ENCODE measurements around the gene SARS1. TPM values are rescaled to one million over a fixed set of nuclear protein-coding genes. Genes with fewer than 3 reads are reported as not detected.
"Not testable (repeated sequence)": the region's sequence is repeated elsewhere in the genome, so short reads cannot be mapped to it uniquely, and the experiment has no call there.

SARS1 gene, protein sequence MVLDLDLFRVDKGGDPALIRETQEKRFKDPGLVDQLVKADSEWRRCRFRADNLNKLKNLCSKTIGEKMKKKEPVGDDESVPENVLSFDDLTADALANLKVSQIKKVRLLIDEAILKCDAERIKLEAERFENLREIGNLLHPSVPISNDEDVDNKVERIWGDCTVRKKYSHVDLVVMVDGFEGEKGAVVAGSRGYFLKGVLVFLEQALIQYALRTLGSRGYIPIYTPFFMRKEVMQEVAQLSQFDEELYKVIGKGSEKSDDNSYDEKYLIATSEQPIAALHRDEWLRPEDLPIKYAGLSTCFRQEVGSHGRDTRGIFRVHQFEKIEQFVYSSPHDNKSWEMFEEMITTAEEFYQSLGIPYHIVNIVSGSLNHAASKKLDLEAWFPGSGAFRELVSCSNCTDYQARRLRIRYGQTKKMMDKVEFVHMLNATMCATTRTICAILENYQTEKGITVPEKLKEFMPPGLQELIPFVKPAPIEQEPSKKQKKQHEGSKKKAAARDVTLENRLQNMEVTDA
- 200 and 205 TPM in 2 replicates for total RNA-seq (2014; rRNA removed; shearing (Covaris generic))
- 226 and 241 TPM in 2 replicates for polyA plus RNA-seq (2015; cell fraction: cytosol; rRNA removed)
- polyA plus RNA-seq (2015; cell fraction: nucleus; rRNA removed), result 249 and 257 TPM in 2 replicates

DNA sequence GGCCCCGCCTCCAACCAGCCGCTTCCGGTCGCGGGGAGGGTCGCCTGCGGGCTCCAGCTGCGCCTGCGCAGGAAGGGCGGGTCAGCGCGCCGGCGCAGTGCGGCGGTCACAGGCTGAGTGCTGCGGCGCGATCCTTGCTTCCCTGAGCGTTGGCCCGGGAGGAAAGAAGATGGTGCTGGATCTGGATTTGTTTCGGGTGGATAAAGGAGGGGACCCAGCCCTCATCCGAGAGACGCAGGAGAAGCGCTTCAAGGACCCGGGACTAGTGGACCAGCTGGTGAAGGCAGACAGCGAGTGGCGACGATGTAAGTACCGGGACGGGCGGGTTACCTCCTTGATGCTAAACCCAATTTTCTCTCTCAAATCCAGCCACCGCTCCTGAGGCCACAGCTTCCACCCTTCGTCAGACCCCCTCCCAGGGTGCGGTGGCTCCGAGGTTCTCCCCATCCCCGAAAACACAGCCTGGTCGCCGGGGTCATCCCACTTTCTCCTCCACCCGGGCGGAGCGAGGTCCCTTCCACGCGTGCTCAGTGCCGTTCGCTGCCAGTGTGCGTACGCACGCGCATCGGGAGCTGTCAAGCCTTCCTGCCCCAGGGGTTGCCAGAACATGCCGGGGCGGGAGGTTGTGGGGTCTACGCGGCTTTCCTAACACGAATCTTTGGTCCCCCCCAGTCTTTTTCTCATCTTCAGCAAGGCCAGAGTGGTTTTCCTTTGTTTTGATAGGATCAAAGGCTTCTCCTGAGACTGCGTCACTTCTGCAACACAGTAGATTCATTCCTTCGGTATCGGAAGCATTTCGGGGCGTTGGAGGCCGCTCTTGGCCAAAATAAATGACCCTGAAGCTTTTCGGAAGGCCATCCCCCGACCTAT is at the start of gene SARS1:
Gene SARS1, plus strand, starts transcription at position 95 of the 870 bp plus-strand sequence. Its CDS starts 75 bp downstream, at position 170.
- in situ Hi-C loops (cut with HindIII; ENCODE audit: low pct_unique_long_range_greater_than_20kb, low sequenced_read_pairs), result no loop called here
- DNase-seq (ENCODE audit: low read depth, low spot score), result peak; percentile 82

DNA sequence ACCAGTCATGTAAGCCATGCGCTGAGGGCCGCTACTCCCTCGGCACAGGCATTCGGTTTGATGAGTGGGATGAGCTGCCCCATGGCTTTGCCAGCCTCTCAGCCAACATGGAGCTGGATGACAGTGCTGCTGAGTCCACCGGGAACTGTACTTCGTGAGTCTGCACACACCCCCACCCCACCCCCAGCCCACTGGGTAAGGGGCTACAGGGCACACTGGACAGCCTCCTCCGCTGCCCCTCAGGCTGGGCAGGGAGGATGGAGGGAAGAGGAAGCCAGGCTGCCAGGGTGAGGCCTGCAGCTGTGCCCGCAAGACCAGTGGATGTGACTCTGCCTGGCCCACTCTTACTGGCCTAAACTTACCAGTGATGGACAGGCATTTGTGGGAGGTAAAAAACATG is 49.2 kb upstream of the SARS1 start:
- DNase-seq (ENCODE audit: low read depth, low spot score), result no peak
- in situ Hi-C loops (cut with HindIII; ENCODE audit: low pct_unique_long_range_greater_than_20kb, low sequenced_read_pairs), result no loop called here

DNA sequence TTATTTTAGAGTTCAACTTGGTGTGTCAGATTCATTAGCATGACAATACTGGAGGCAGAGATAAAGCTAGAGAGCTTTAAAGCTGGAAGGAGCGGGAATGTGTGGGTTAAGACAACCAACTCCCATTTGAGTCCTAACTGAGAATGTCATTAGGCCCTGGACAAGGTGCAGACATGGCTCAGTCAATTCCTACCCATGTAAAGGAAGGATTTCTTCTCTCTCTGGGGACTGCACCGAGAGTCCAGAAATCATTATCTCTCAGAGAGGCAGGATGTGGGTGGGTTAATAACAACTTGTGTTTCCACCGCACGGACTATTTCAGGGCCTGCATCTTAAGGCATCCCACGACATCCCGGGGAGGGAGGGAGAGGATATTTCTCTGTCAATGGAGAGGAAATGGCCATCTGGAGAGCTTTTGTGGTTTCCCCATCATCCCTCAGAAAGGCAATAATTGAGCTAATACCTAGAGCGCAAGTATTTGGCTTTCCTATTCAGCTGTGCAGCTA is 46.7 kb upstream of the SARS1 start:
- DNase-seq (ENCODE audit: low read depth, low spot score), result peak; percentile 2
- in situ Hi-C loops (cut with HindIII; ENCODE audit: low pct_unique_long_range_greater_than_20kb, low sequenced_read_pairs), result no loop called here

DNA sequence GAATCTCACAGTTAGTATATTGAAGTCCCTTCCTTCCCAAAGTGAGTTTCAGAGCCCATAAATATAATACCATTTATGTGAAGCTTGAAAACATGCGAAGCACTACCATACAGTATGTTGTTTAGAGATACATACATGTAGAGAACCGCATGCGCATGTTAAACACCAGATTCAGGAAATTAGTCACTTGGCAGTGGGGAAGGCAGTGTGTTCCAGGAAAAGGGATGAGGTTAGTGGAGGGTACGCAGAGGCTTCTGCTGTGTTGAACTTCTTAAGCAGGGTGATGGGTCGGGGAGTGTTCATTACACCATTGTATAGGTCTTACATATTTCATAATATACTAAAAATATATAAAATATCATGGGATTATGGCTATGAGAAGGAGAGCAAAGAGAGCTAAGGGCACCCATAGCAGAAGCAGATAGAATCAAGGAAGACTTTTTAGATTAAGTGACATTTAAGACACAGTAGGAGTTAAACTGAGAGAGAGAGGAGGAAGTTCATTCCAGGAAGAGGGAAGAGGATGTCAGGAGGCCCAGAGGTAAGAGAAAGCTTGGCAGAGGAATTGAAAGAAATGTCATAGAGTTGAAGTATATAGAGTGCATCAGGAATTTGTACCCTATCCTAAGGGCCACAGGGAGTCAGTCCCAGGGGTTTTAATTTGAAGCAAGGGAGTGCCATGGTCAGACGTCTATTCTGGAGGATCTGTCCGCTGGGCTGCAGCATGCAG is 43.5 kb upstream of the SARS1 start:
- in situ Hi-C loops (cut with HindIII; ENCODE audit: low pct_unique_long_range_greater_than_20kb, low sequenced_read_pairs), result no loop called here
- no peak for DNase-seq (ENCODE audit: low read depth, low spot score)

DNA sequence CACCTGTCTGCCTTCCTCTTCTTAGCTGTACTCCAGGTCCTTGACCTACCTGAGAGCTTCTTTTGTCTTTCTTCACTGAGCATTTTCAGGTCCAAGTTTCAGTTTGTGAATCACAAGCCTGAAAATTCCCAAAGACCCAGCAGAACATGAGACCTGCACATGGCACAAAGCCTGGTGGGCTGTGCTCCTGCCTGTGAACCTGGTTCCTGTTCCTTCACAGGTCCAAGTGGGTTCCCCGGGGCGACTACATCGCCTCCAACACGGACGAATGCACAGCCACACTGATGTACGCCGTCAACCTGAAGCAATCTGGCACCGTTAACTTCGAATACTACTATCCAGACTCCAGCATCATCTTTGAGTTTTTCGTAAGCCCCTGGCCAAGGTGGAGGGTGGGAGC is 42.1 kb upstream of the SARS1 start:
- DNase-seq (ENCODE audit: low read depth, low spot score), result no peak
- in situ Hi-C loops (cut with HindIII; ENCODE audit: low pct_unique_long_range_greater_than_20kb, low sequenced_read_pairs), result no loop called here

DNA sequence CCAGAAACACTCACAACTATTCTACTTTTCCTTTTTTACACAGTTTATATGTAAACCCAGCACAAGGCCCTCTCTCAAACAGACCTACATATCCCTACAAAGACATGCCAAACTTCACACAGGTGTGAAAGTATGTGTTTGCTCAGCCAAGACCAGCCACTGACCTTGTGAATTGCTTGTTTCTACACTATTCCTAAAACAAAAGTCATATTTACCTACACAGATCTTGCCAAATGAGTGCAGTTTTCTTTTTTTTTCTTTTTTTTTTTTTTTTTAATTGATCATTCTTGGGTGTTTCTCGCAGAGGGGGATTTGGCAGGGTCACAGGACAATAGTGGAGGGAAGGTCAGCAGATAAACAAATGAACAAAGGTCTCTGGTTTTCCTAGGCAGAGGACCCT is 37.4 kb upstream of the SARS1 start:
- in situ Hi-C loops (cut with HindIII; ENCODE audit: low pct_unique_long_range_greater_than_20kb, low sequenced_read_pairs); DNase-seq (ENCODE audit: low read depth, low spot score): not testable (repeated sequence)

DNA sequence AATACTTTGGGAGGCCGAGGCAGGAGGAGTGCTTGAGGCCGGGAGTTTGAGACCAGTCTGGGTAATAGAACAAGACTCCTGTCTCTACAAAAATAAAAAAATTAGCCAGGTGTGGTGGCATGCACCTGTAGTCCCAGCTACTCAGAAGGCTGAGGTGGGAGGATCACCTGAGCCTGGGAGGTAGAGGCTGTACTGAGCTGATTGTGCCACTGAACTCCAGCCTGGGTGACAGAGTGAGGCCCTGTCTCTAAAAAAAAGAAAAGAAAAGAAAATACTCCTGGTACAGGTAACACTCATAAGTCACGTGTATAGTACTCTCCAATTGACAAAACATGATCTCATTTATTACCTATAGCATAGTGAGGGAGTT is 33.0 kb upstream of the SARS1 start:
- DNase-seq (ENCODE audit: low read depth, low spot score); in situ Hi-C loops (cut with HindIII; ENCODE audit: low pct_unique_long_range_greater_than_20kb, low sequenced_read_pairs): not testable (repeated sequence)

DNA sequence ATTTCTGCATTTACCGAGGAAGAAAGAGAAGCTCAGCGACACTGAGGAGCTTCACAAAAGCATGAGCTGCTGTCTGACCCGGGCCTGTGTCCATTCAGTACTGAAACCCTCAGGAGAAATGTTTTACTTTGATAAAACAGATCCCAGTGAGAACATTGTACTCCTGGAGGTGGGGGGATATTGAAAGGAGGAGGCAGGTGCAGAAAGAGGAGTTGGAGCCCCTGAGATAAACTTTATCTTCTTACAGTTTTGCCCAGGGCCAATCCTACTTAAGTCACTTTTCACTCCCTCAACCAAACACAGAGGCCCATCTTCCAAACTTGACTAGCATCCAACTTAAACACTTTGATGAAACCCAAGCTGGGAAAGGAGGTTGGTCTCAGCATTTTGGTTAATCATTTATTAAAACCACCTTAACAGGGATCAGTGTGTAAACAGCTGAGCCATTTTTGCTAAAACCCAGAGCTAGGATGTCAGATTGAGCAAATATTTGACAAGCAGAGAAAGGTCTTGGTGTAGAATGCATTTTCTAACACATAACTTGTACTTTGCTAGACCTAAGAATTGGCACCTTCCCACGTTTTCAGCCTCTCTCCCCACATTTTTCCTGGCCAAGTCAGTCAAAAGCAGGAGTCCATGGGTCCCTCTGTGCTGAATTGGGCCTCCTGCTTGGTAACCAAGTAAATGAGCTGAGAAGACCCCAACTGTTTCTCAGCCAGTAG is 32.5 kb upstream of the SARS1 start:
- no peak for DNase-seq (ENCODE audit: low read depth, low spot score)
- in situ Hi-C loops (cut with HindIII; ENCODE audit: low pct_unique_long_range_greater_than_20kb, low sequenced_read_pairs), result no loop called here

DNA sequence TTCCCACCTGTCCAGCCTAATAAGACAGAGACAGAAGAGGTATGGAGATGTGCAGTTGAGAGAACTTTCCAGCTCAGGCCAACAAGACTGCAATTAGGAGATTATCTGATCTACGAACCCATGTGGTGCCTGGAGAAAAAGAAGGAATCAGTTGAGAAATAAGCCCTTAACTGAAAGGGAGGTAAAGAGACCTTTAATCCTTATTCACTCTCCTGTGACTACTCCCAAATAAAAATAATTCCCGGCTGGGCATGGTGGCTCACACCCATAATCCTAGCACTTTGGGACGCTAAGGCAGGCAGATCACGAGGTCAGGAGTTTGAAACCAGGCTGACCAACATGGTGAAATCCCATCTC is 31.9 kb upstream of the SARS1 start:
- DNase-seq (ENCODE audit: low read depth, low spot score), result no peak
- in situ Hi-C loops (cut with HindIII; ENCODE audit: low pct_unique_long_range_greater_than_20kb, low sequenced_read_pairs), result no loop called here

DNA sequence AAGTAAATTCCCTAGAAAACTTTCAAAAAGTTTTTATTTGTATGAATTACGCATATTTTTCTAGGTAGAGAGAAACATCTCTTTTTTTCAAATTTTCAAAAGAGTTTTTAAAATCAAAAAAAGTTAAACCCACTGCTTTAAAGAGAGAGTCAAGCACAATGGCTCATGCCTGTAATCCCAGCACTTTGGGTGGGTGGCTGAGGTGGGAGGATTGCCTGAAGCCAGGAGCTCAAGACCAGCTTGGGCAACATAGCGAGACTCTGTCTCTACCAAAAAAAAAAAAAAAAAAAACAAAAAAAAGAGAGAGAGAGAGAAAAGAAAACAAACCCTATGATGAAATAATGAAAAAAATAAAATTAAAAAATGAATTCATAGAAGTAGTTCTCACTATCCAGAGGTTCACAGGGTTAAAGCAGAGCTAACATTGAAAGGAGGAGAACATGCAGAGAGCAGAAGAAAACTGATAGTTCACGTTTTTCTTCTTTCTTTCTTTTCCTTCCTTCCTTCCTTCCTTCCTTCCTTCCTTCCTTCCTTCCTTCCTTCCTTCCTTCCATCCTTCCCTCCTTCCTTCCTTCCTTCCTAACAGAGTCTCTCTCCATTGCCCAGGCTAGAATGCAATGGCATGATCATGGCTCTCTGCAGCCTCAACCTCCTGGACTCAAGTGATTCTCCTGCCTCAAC is 30.5 kb upstream of the SARS1 start:
- in situ Hi-C loops (cut with HindIII; ENCODE audit: low pct_unique_long_range_greater_than_20kb, low sequenced_read_pairs), result no loop called here

DNA sequence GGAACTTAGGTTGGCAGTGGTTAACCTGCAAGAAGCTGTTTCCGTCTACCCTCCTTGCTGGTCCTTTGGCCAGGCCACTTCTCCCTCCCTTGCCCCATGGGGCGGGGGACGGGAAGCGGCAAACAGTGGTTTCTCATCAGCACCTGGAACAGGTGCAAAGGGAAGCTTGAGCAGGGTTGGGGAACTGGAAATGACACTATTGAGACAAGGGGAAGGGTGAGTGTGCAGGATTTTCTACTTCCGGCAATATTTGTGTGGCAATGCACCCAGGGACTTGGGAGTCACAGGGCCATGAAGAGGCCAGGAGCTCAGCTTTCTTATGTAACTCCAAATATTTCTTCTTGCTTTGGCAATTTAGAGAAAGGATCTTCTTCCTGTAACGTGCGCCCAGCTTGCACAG is 29.0 kb upstream of the SARS1 start:
- DNase-seq (ENCODE audit: low read depth, low spot score), result no peak
- in situ Hi-C loops (cut with HindIII; ENCODE audit: low pct_unique_long_range_greater_than_20kb, low sequenced_read_pairs), result no loop called here

More for the DNA sequence above, 30.5 kb upstream of the SARS1 start:
- no peak for DNase-seq (ENCODE audit: low read depth, low spot score)

DNA sequence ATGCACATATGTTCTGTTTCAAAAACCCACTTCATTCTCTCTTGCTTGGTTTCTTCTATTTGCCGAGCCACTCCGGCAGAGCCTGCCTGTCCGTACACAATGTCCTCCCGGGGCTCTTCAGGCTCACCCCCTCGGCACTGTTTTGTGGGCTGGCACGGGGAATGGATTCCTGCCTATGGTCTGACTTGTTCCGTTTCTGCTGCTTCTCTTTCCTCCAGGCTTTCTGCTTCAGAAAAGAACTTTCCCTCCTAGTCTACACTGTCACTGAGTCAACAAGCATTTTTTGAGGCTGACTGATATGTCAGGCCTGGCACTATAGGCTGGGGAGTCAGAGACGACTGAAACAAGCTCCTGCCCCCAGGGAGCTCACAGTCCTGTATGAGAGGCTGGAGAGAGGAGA is 28.4 kb upstream of the SARS1 start:
- no peak for DNase-seq (ENCODE audit: low read depth, low spot score)
- in situ Hi-C loops (cut with HindIII; ENCODE audit: low pct_unique_long_range_greater_than_20kb, low sequenced_read_pairs), result no loop called here

DNA sequence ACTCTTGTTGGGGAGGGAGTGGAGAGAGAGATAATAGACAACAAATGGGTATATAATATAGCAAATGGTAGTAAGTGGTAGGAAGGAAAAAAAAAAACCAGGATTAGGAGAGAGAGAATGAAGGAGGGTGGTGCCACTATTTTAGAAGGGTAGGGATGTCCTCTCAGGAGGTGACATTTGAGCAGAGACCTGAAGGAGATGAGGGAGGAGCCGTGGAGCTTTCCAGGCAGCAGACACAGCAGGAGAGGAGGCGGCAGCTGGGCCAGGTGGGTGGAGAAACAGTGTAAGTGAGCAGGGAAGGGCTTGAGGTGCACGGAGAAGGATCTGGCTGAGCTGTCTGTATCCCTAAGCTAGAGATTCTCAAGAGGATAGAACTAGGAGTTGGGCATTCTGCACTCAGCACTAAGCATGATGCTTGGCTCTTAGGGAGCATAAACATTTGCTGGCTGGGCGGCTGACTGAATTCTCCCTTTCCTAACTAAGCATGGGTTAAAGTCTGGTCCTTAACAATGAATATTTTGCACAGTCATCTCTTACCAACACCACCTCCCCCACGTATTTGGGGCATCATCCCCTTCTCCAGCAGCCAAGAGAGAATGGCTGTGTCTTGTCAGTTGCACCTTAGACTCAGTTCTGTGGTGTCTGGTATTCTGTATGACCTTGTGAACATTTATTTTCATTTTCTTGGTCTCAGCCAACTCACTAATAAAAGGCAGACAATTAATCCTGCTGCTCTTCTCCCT is 27.6 kb upstream of the SARS1 start:
- in situ Hi-C loops (cut with HindIII; ENCODE audit: low pct_unique_long_range_greater_than_20kb, low sequenced_read_pairs), result no loop called here
- no peak for DNase-seq (ENCODE audit: low read depth, low spot score)

DNA sequence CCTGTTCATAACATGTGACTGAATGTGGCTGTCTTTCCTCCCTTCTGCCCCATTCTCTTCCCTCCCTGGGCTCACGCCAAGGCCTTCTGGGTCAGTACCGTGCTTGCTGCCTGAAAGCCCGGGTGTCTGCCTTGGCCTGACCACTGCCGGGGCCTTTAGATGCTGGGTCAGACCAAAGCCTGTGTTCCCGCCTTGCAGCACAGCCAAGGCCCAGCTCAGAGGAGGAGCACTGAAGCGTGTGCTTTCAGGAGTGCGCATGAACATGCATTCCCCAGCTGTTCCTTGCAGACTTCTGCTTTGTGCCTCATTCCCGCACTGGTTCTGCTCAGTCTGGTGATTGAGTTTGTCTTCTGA is 27.0 kb upstream of the SARS1 start:
- in situ Hi-C loops (cut with HindIII; ENCODE audit: low pct_unique_long_range_greater_than_20kb, low sequenced_read_pairs), result no loop called here
- DNase-seq (ENCODE audit: low read depth, low spot score), result no peak

DNA sequence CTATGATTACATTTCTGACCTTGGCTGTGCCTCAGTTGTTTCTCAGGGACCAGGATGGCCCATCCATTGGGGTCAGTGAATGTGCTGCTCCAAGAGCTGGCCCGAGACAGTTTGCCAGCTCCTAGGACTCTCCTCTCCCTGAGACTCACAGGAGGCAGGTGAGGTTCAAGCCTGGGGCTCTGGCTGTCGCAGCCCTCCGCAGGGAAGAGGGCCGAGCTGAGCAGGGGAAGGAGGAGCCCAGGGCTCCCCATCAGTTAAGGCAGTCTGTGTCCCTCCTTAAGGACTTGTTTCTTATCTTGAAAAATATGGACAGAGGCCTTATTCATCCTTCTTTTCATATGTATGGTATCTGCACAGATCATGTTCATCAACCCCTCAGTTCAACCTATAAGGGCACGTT is 26.6 kb upstream of the SARS1 start:
- in situ Hi-C loops (cut with HindIII; ENCODE audit: low pct_unique_long_range_greater_than_20kb, low sequenced_read_pairs), result no loop called here

DNA sequence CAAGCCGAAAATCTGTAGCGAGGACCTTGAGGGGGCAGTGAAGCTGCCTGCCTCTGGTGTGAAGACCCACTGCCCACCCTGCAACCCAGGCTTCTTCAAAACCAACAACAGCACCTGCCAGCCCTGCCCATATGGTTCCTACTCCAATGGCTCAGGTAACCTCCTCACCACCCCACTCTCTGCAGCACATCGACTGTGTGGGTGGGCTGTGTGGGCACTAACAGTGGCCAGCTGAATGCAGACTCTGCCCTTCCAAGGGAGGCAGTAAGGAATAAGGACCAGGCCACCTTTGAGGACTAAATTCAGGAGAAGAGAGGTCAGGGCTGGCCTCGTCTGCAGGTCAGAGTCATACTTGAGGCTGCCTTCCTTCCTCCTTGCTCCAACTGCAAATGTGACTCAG is 25.5 kb upstream of the SARS1 start:
- in situ Hi-C loops (cut with HindIII; ENCODE audit: low pct_unique_long_range_greater_than_20kb, low sequenced_read_pairs), result no loop called here

More for the DNA sequence above, 26.6 kb upstream of the SARS1 start:
- no peak for DNase-seq (ENCODE audit: low read depth, low spot score)

More for the DNA sequence above, 25.5 kb upstream of the SARS1 start:
- no peak for DNase-seq (ENCODE audit: low read depth, low spot score)

Measured in SK-MEL-5 (cell line).